Measurements from ENCODE around the gene RAB13. TPM values are rescaled to one million over a fixed set of nuclear protein-coding genes. Genes with fewer than 3 reads are reported as not detected.

The RAB13 gene
- total RNA-seq, 1 donor from 2014 or later = 38.7 TPM

DNA sequence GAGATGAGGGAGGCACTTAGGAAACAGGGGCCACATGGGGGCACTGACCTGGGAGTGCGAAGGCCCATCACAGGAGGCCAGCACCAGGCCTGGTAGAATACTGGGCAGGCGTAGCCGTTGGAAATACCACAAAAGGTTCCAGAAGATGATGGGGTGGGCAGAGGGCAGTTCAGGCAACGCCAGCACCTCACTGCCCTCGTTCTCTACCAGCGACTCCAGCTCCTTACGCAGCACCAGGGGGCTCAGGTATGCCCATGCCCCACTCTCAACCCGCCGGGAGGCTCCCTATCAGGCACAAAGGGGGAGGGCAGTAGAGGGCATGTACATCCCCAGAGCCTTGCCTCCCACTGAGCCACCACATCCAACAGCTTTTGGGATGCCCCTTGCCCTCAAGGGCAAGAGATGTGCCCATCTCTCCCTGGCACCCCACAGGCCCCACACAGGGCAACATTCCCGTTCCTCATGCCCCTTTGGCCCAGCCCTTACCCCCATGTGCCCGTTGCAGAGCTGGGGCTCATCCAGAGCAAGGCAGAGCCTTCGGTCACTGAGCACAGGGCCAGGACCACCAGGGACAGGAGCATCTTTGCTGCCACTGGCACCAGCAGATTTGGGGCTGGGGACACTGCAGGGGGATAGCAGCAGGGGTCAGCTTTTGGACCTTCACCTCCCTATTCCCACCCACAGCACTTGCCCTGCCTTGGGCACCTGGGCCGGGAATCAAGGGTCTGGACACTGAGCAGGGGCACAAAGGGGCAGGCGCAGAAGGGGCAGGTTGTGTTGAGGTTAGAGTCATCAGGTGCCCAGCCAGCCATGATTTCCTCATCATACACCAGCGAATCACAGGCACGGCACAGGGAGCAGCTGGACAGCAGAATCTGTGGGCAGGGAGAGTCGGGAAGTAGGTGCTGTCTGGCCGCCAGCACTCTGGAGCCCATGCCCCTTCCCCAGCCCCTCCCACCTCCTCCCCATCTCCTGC, 53.7 kb downstream of the RAB13 start:
- no peak for DNase-seq

Small RNAs within 50 kb of the gene (small RNA-seq; reads per million reads assigned to genes)
- not detected for gene MIR6737 (ENCODE audit: low replicate concordance)

Other genes starting within 250 kb of the RAB13 start
- 25.0 TPM for gene SLC27A3, start 210.9 kb downstream of the RAB13 start, total RNA-seq
- gene GATAD2B, start 63.4 kb downstream of the RAB13 start, total RNA-seq = 12.6 TPM
- gene DENND4B, start 39.6 kb downstream of the RAB13 start, total RNA-seq = 18.8 TPM
- gene CRTC2, start 27.7 kb downstream of the RAB13 start, total RNA-seq = 5.1 TPM
- gene SLC39A1, start 22.8 kb downstream of the RAB13 start, total RNA-seq = 38.8 TPM
- gene CREB3L4, start 18.4 kb downstream of the RAB13 start, total RNA-seq = 10.7 TPM
- gene JTB, start 8.7 kb downstream of the RAB13 start, total RNA-seq = 73.8 TPM
- gene RPS27, start 4.4 kb upstream of the RAB13 start, total RNA-seq = 2,280 TPM
- gene NUP210L, start 168.7 kb upstream of the RAB13 start, total RNA-seq = 0.10 TPM
- 166 TPM for gene TPM3, start 205.8 kb upstream of the RAB13 start, total RNA-seq
- not detected for gene CFAP141, start 220.0 kb upstream of the RAB13 start, total RNA-seq
- gene UBAP2L, start 234.6 kb upstream of the RAB13 start, total RNA-seq = 77.4 TPM